RWPE1 (cell line): ENCODE results near the gene PCDHGA5.
A peak's percentile ranks its signal among the peaks of the same experiment; 100 is the strongest.
"Not testable (repeated sequence)": the region's sequence is repeated elsewhere in the genome, so short reads cannot be mapped to it uniquely, and the experiment has no call there.

Experiments
- CTCF ChIA-PET: fragments of 350-600 bp; sonication (Branson Sonifier 250); formaldehyde crosslinking; extraction: SDS; loops from one replicate; lab custom pipeline; 2021; lab: Yijun Ruan, JAX
- POLR2A ChIA-PET: fragments of 400-600 bp; formaldehyde crosslinking; extraction: SDS; loops from one replicate; lab custom pipeline; 2020; ENCODE audit warnings: antibody characterized with exemption; ENCODE audit not compliant: low non-redundant PET; lab: Yijun Ruan, JAX
- DNase-seq: peaks from one replicate; pipeline ENCODE4 v3.0.0; 2012; ENCODE audit warnings: low spot score
- H3K27ac ChIP-seq: fragments of 450-650 bp; 2 replicates; pipeline ENCODE4 v1.5.1; 2017
- CTCF ChIP-seq: fragments of 450-650 bp; conservative IDR thresholded peaks from 2 replicates; pipeline ENCODE4 v1.5.1; 2017; ENCODE audit warnings: low read depth, mild to moderate bottlenecking

PCDHGA5 gene

GRCh38 chr5:141326088-141326854, 37.7 kb upstream of the PCDHGA5 start:
- ChIA-PET POLR2A (no interaction called here), CTCF (interaction anchor here (0.6 to 0.7 kb wide), 7 partner anchors 18 to 234 kb away, joined by 3 to 6 read pairs (median 4); partner anchors contain the start of gene PCDHGA7)
- peak; percentile 38 for TF ChIP-seq CTCF
- no peak overlapping the region for H3K27ac ChIP-seq
- peak; percentile 46 for DNase-seq

- H3K27ac ChIP-seq, result no peak overlapping the region
- POLR2A ChIA-PET, result no interaction called here
- no peak for DNase-seq
- CTCF ChIA-PET, result interaction anchor here (0.6 to 1.9 kb wide), 7 partner anchors 8 to 451 kb away, joined by 3 to 7 read pairs (median 4); partner anchors contain the start of genes PCDHB11, PCDHGA2, PCDHGA3 and PCDHGB2
- TF ChIP-seq CTCF, result no peak
Observed at GRCh38 chr5:141328231-141328630, 35.7 kb upstream of the PCDHGA5 start.

- peak; percentile 40 for TF ChIP-seq CTCF
- peak; percentile 40 for DNase-seq
- ChIA-PET CTCF (interaction anchor here (0.5 to 1.9 kb wide), 18 partner anchors 8 to 1659 kb away, joined by 3 to 8 read pairs (median 4); partner anchors contain the start of genes PCDHB10, PCDHB11, PCDHGA2 and PCDHGB2), POLR2A (interaction anchor here (1.1 kb wide), 1 partner anchor 10 kb away, joined by 8 read pairs; the partner anchor contains the start of gene TAF7)
- H3K27ac ChIP-seq, result no peak within 1 kb of the TSS
Observed at GRCh38 chr5:141330299-141331080, 33.5 kb upstream of the PCDHGA5 start, which contains the start of gene PCDHGA1. TSS of gene PCDHGA1 (plus strand) at chr5:141330514.

- DNase-seq, POLR2A ChIA-PET: not testable (repeated sequence)
- CTCF ChIA-PET, result interaction anchor here (0.6 kb wide), 1 partner anchor 228 kb away, joined by 4 read pairs; no protein-coding TSS in a partner anchor
Observed at GRCh38 chr5:141332571-141332970, 31.4 kb upstream of the PCDHGA5 start.

GRCh38 chr5:141338538-141339306, 25.2 kb upstream of the PCDHGA5 start, which contains the start of gene PCDHGA2:
TSS of gene PCDHGA2 (plus strand) at chr5:141338760.
- TF ChIP-seq CTCF, result peak; percentile 56
- DNase-seq, result no peak
- ChIA-PET CTCF (interaction anchor here (0.5 to 1.9 kb wide), 14 partner anchors 8 to 635 kb away, joined by 3 to 9 read pairs (median 4); partner anchors contain the start of genes PCDHB11, PCDHB14, PCDHGA1 and PCDHGB1), POLR2A (no interaction called here)
- H3K27ac ChIP-seq, result no peak within 1 kb of the TSS

More at GRCh38 chr5:141332571-141332970, 31.4 kb upstream of the PCDHGA5 start:
- H3K27ac ChIP-seq, result not testable (repeated sequence)

- CTCF ChIA-PET, H3K27ac ChIP-seq, DNase-seq, POLR2A ChIA-PET: not testable (repeated sequence)
Observed at GRCh38 chr5:141340781-141341354, 23.1 kb upstream of the PCDHGA5 start.
